ENCODE data around the gene TCF21. TPM values are rescaled to one million over a fixed set of nuclear protein-coding genes. Genes with fewer than 3 reads are reported as not detected.

TCF21 gene
- total RNA-seq: 1.4 and 3.0 TPM in 2 replicates

DNA sequence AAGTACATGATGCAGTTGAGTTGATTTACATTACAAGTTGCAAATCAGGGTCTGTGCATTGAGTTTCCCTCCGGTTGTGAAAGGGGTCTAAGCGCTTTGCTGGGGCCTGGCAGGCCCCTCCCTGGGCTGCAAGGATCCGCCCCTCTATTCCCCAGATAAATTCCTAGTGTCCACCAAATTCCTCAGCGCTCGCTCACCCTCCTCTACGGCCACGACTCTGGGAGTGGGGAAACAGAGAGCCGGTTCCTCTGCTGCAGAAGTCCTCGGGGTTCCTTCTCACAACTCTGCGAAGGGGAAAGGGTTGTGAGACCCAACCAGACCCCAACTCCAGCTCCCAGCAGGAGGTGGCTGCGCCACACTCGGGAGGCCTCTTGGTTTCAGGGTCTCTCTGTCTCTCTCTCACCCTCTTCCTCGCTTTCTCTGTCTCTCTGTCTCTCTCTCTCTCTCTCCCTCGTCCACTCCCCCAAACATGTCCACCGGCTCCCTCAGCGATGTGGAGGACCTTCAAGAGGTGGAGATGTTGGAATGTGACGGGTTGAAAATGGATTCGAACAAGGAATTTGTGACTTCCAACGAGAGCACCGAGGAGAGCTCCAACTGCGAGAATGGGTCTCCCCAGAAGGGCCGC is at the start of gene TCF21:
TSS of gene TCF21 (plus strand) at position 185 of the 628 bp plus-strand sequence. CDS start at position 470, 285 bp downstream.

Other genes starting within 250 kb of the TCF21 start
- 20.5 and 27.7 TPM in 2 replicates for gene TBPL1, start 64.1 kb downstream of the TCF21 start, total RNA-seq
- 3.5 and 6.5 TPM in 2 replicates for gene SLC2A12, start 163.5 kb downstream of the TCF21 start, total RNA-seq

All from smooth muscle cell of the umbilical artery (primary cell).